GM12892 (cell line): ENCODE results near the gene ZNF396.

Experiments used
- DNase-seq: peaks from one replicate; pipeline ENCODE4 v3.0.0; 2011; ENCODE audit not compliant: insufficient read length
- FAIRE-seq: peaks from 2 replicates; lab custom pipeline; 2011; peaks lifted over from hg19 to GRCh38; lab: Jason Lieb, UNC
- POLR2A ChIP-seq: IDR thresholded peaks from 2 replicates; pipeline ENCODE4 v1.6.1; 2011; ENCODE audit warnings: low read depth, low read length, control low read depth
- POLR2AphosphoS5 ChIP-seq: IDR thresholded peaks from 2 replicates; pipeline ENCODE4 v1.6.1; 2011; ENCODE audit warnings: low read depth, low read length, control low read depth
- TAF1 ChIP-seq: IDR thresholded peaks from 2 replicates; pipeline ENCODE4 v1.6.1; 2011; ENCODE audit warnings: low read depth, mild to moderate bottlenecking, control low read depth, low read length, borderline replicate concordance

Gene ZNF396

GRCh38 chr18:35324926-35325655 is 52.0 kb downstream of the ZNF396 start:
- DNase-seq (no peak), FAIRE-seq (no peak)
- TF ChIP-seq POLR2AphosphoS5 (no peak), POLR2A (no peak), TAF1 (no peak)

DNA sequence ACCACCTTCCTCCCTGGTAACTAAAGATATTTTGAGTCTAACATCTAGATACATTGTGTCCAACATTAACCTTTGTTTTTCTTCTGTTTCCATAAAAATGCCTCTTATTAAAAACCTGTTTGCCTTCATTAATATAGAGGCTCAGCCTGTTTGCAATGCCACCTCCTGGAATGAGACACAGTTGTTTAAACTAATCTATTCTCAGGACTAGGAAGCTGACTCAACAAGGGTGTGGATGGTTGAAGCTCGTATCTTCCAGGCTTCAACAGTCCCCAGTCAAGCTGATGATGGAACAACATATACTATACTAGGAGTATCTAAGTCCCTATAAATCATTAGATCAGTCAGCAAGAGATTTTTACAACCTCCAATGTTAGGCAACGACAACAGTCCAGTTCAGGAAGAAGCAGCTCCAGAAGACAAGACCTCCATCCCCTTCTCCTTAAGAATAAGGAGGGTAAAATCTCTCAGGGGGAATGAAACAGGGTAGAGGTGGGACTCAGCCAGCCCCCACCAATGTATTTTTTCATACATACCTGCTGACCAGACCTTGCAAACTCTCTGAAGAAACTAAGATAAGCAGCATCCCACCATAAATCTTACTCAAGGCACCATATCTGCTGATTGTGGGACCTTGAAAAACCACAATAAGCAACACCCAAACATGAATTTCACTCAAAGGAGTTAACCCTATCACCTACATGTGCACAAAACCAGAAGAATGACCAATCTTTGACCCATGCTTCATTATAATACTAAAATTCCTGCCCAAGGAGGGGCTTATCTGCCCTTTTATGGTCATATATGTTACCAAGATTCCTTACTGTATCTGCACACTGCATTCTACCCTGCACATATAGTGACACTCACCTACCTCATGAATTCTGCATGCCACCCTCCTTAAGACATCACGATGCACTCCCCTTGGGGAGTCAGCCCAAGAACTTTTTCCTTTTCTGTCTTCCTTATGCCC is 54.4 kb downstream of the ZNF396 start:
- no peak for TF ChIP-seq POLR2AphosphoS5
- FAIRE-seq (no peak), DNase-seq (no peak)
